T-helper 2 cell (primary cell): ENCODE results near the gene SGSM2.

ENCODE experiments used
- DNase-seq, 5 experiments: peaks; one replicate each; pipeline versions ENCODE4 v3.0.0 to v3.0.0-alpha.2; 2012 to 2022

SGSM2 gene

DNA sequence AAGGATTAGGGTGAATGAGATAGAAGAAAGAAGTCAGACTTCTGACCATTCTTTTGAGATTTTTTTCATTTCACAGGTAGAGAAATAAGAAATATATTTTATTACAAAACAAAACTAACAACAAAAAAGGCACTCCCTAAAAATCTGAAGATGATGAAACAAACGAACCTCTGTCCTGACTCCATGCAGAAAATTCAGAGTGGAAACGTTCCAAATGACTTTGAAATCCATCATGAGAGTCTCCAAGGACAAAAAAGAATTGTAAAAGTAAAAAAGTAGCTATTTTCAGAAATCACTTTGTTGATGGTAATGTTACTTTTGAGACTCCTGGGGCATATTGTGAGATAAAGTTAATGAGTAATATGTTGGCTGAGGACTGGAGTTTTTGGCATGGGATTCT, 89.9 kb downstream of the SGSM2 start:
- no peak for DNase-seq

GRCh38 chr17:2427910-2428309, 90.6 kb downstream of the SGSM2 start:
- no peak for DNase-seq
